Mucosa of descending colon (tissue), 3 donors: ENCODE results near the gene DGKD. TPM values are rescaled to one million over a fixed set of nuclear protein-coding genes. Genes with fewer than 3 reads are reported as not detected.

Source experiments
- ATAC-seq: fragments of 200-7000 bp; cut with Tn5 transposase; one replicate; pipeline ENCODE4 v1.9.1; 2020; ENCODE audit warnings: mild to moderate bottlenecking, moderate library complexity
- DNase-seq, 3 donors: peaks; one replicate each; pipeline ENCODE4 v3.0.0-alpha.2; 2020
- H3K36me3 ChIP-seq: fragments of 200-600 bp; one replicate; pipeline ENCODE4 v1.8.0; 2021; ENCODE audit warnings: low read depth, mild to moderate bottlenecking
- H3K4me1 ChIP-seq: fragments of 200-600 bp; one replicate; pipeline ENCODE4 v1.8.0; 2021; ENCODE audit warnings: low read depth, mild to moderate bottlenecking
- H3K4me3 ChIP-seq: fragments of 200-600 bp; one replicate; pipeline ENCODE4 v1.8.0; 2021; ENCODE audit warnings: mild to moderate bottlenecking
- H3K9me3 ChIP-seq: fragments of 200-600 bp; one replicate; pipeline ENCODE4 v1.8.0; 2021; ENCODE audit warnings: mild to moderate bottlenecking
- intact Hi-C, 2 donors: fragments of 100-400 bp; cut with DNase I in 1 of 2; cut with micrococcal nuclease in 1 of 2; formaldehyde crosslinking; loops; one replicate each; pipeline versions ENCODE4 v1.11.0 to v1.11.1; 2022; cut with DNase I, micrococcal nuclease
- total RNA-seq, 3 donors: library from RNA; stranded (reverse); fragmentation: NEBNext Ultra II Directional in 2 of 3; extraction: Animal tissue kit (Norgen Biotek cat#: 25700) in 2 of 3; gene quantifications; one replicate each; pipeline versions ENCODE4 v1.2.1 to v1.2.4, GENCODE V29; 2021 to 2023
- TF ChIP-seq, protein P1 (sequence below): fragments of 200-600 bp; IDR thresholded peaks from one replicate; pipeline ENCODE4 v1.8.0; 2022; ENCODE audit warnings: antibody characterized with exemption, mild to moderate bottlenecking
- donor health status: DM: no; HTN: no; CAD: no; lungs with moderate emphysema.
- donor health status: DM: no; HTN: no; CAD: no.
- donor health status: DM: no; HTN: yes; CAD: no.

DGKD gene
- total RNA-seq, 3 donors from 2014 or later, result 81.8 to 159 (median 102) TPM

DNA sequence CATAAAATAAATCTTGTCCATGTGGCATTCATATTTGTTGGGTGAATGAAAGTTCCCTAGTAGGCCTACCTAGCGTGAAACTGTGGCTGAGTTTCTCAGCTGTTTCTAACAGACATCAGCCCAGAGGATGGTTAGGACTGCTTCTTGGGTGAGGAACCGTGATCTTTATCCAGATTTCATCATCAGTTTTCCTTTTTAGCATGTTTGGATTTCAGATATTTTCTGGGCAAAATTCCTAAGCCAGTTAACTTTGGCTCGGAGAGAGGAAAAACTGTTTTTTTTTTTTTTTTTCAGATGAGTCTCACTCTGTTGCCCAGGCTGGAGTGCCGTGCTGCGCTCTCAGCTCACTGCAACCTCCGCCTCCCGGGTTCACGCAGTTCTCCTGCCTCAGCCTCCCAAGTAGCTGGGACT, 53.5 kb downstream of the DGKD start:
- DNase-seq (no peak), ATAC-seq (no peak)
- peaks cover 17% of the 10 kb centered on the region for H3K4me1 ChIP-seq
- H3K36me3 ChIP-seq, result no peaks in the 10 kb centered on the region
- H3K9me3 ChIP-seq, result peaks cover 7% of the 10 kb centered on the region
- TF ChIP-seq, protein P1, sequence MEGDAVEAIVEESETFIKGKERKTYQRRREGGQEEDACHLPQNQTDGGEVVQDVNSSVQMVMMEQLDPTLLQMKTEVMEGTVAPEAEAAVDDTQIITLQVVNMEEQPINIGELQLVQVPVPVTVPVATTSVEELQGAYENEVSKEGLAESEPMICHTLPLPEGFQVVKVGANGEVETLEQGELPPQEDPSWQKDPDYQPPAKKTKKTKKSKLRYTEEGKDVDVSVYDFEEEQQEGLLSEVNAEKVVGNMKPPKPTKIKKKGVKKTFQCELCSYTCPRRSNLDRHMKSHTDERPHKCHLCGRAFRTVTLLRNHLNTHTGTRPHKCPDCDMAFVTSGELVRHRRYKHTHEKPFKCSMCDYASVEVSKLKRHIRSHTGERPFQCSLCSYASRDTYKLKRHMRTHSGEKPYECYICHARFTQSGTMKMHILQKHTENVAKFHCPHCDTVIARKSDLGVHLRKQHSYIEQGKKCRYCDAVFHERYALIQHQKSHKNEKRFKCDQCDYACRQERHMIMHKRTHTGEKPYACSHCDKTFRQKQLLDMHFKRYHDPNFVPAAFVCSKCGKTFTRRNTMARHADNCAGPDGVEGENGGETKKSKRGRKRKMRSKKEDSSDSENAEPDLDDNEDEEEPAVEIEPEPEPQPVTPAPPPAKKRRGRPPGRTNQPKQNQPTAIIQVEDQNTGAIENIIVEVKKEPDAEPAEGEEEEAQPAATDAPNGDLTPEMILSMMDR, result no peak
- intact Hi-C loops, result no loop called here
- H3K4me3 ChIP-seq, result no peak overlapping the region

DNA sequence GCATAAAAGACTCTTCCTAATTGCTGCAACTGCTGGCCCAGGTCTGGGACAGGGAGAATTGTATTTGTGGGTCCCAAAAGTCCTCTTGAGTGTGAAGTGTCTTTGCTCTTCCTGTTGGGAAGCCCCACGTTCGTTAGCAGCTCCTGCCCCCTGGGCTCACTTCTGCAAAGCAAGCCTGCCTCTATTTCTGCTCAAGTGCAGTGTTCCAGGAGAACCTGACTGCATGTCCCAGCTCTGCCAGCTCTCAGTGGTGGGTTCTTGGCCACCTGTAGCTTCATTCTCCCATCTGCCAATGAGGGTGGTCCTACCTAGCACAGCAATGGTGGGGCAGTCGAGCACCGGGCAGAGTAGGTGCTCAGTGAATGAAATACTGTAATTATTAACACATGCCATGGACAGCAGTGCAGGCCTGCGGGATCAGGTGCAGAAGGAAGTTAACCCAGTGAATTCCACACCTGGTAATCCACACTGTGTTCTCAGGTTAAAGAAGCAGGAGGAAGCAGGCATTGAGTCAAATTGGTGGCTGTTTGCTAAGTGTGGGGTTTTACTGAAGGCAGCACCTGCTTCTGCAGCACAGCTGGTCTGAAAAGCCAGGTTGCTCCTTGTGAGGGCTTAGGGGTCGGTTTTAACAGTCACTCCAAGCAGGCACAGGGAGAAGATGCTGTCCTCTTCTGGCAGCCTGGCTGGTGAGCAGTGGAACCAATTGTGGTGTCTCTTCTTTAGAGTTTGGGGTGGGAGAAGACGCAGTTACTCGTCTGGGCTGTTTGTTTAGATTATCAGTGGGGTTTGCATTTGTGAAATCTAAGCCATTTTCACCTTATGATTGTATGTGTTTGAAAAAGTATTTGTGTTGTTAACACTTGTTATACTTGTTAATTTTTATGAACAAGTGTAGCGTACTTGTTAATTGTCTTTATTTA, 54.3 kb downstream of the DGKD start:
- peaks cover 7% of the 10 kb centered on the region for H3K9me3 ChIP-seq
- ATAC-seq (peak; percentile 77), DNase-seq (peak in 1 of 3 donors; percentile 57)
- intact Hi-C loops, result no loop called here
- peaks cover 17% of the 10 kb centered on the region for H3K4me1 ChIP-seq
- TF ChIP-seq, protein P1, result no peak
- no peak overlapping the region for H3K4me3 ChIP-seq
- H3K36me3 ChIP-seq, result no peaks in the 10 kb centered on the region

- H3K4me1 ChIP-seq, result peaks cover 23% of the 10 kb centered on the region
- TF ChIP-seq, protein P1, result no peak
- H3K4me3 ChIP-seq, result no peak overlapping the region
- DNase-seq (peak in 2 of 3 donors; percentile 70 to 77), ATAC-seq (peak; percentile 84)
- H3K9me3 ChIP-seq, result peaks cover 7% of the 10 kb centered on the region
- intact Hi-C loops, result no loop called here
- H3K36me3 ChIP-seq, result no peaks in the 10 kb centered on the region
Measured at GRCh38 chr2:233409286-233409991, 55.1 kb downstream of the DGKD start.

GRCh38 chr2:233410196-233410760, 56.0 kb downstream of the DGKD start:
- intact Hi-C loops, result no loop called here
- Histone ChIP-seq H3K36me3 (no peaks in the 10 kb centered on the region), H3K4me1 (peaks cover 29% of the 10 kb centered on the region), H3K9me3 (peaks cover 7% of the 10 kb centered on the region), H3K4me3 (no peak overlapping the region)
- peak in 1 of 3 donors; percentile 54 for DNase-seq
- peak; percentile 39 for ATAC-seq
- TF ChIP-seq, protein P1, result no peak

DNA sequence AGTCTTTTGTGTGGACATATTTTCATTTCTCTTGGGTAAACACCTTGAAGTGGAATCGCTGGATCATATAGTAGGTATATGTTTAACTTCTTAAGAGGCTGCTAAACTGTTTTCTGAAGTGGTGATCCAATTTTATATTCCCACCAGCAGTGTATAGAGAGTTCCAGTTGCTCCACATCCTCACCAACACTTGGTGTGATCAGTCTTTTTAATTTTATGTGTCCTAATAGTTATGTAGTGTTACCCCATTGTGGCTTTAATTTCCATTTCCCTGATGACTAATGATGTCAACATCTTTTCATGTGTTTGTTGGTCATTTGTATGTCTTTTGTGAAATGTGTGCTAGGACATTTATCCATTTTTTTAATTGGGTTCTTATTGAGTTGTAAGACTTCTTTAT, 56.9 kb downstream of the DGKD start:
- Histone ChIP-seq H3K9me3 (peaks cover 7% of the 10 kb centered on the region), H3K4me3 (no peak overlapping the region), H3K36me3 (no peaks in the 10 kb centered on the region), H3K4me1 (peaks cover 36% of the 10 kb centered on the region)
- TF ChIP-seq, protein P1, result no peak
- DNase-seq (no peak), ATAC-seq (no peak)
- intact Hi-C loops, result no loop called here
